ENCODE data around the gene SHB.

SHB gene

DNA sequence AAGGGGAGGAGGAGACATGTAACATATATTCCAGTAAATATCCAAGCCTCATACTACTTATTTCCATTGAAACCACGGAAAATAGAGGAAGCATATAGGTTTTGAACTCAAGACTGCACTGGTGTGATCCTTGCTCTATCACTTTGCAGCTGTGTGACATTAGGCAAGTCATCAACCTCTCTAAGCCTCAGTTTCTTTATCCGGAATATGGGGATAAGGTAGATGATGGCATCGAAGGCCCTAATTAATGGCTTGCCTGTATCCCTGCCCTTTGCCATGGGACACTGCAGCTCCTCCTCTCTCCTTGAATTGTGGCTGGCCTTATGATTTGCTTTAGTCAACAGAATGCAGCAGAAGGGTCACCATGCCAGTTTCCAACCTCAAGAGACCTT is 6.9 kb downstream of the SHB start:
- no peaks in the 10 kb centered on the region for H3K36me3 ChIP-seq (replicated peaks; ENCODE audit: insufficient read depth, low read length)
- H2AFZ ChIP-seq (ENCODE audit: low read length): no peak overlapping the region
- peaks cover 3% of the 10 kb centered on the region; the same call in 1 of the 2 replicates for H3F3A ChIP-seq (ENCODE audit: insufficient read depth, low read length)
- no peak overlapping the region for H3K4me3 ChIP-seq (ENCODE audit: low read length)
- H4K20me1 ChIP-seq (ENCODE audit: insufficient read depth, low read length): no peaks in the 10 kb centered on the region
- TF ChIP-seq EZH2phosphoT487 (IDR thresholded peaks at IDR 0.05; ENCODE audit: low read length): no peak
- no peak for TF ChIP-seq EZH2 (optimal IDR thresholded peaks at IDR 0.05; ENCODE audit: low read depth, low read length)
- TF ChIP-seq, protein P1, sequence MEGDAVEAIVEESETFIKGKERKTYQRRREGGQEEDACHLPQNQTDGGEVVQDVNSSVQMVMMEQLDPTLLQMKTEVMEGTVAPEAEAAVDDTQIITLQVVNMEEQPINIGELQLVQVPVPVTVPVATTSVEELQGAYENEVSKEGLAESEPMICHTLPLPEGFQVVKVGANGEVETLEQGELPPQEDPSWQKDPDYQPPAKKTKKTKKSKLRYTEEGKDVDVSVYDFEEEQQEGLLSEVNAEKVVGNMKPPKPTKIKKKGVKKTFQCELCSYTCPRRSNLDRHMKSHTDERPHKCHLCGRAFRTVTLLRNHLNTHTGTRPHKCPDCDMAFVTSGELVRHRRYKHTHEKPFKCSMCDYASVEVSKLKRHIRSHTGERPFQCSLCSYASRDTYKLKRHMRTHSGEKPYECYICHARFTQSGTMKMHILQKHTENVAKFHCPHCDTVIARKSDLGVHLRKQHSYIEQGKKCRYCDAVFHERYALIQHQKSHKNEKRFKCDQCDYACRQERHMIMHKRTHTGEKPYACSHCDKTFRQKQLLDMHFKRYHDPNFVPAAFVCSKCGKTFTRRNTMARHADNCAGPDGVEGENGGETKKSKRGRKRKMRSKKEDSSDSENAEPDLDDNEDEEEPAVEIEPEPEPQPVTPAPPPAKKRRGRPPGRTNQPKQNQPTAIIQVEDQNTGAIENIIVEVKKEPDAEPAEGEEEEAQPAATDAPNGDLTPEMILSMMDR (IDR thresholded peaks at IDR 0.05; ENCODE audit: low read length): no peak
- no peak overlapping the region for H3K4me2 ChIP-seq (ENCODE audit: low read depth, low read length)
- no peak for DNase-seq
- no peak overlapping the region for H3K9ac ChIP-seq (ENCODE audit: low read length)
- H3K27ac ChIP-seq (ENCODE audit: low read length): no peak overlapping the region
- no peaks in the 10 kb centered on the region for H3K9me3 ChIP-seq (replicated peaks; ENCODE audit: insufficient read depth, low read length)
- H3K4me1 ChIP-seq (ENCODE audit: low read length): peaks cover 15% of the 10 kb centered on the region; the same call in 1 of the 2 replicates
- H3K27me3 ChIP-seq (replicated peaks; ENCODE audit: insufficient read depth, low read length): peaks cover 5% of the 10 kb centered on the region
- no peaks in the 10 kb centered on the region for H3K9me2 ChIP-seq (replicated peaks; ENCODE audit: insufficient read depth, low read length)
- no peaks in the 10 kb centered on the region for H3K79me2 ChIP-seq (ENCODE audit: low read length)

DNA sequence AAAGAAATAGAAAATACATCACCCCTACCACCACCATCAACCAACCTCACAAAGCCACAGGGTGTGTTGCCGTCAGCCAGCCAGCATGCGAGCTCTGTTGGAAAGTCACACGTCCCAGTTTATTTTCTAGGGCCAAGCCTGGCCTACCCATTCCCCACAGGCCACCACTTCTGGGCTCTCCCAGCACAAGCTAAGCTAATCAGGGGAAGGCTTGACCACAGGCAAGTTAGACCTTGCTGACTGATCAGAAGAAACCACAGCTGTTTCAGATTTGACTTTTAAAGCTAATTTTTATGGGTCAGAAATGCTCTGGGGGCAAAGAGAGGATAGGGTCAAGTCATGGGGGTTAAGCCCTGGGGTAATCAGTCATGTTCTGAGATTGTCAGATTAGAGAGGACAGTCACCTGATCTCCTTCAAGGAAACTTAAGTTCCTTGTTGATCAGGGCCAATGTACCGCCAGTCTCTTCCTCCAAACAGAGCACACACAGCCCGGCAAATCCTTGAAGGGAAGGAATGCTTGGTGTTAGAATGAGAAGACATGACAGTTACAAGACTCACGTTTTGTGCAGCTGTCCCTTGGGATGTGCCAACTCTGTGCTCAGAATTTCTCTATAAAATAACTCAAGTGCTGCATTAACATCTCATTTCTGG is 7.6 kb downstream of the SHB start:
- H2AFZ ChIP-seq (ENCODE audit: low read length): no peak overlapping the region
- H3K4me3 ChIP-seq (ENCODE audit: low read length): no peak overlapping the region
- no peaks in the 10 kb centered on the region for H3K36me3 ChIP-seq (replicated peaks; ENCODE audit: insufficient read depth, low read length)
- H3K27ac ChIP-seq (ENCODE audit: low read length): no peak overlapping the region
- H3K9ac ChIP-seq (ENCODE audit: low read length): no peak overlapping the region
- no peak for TF ChIP-seq EZH2 (optimal IDR thresholded peaks at IDR 0.05; ENCODE audit: low read depth, low read length)
- no peak for TF ChIP-seq EZH2phosphoT487 (IDR thresholded peaks at IDR 0.05; ENCODE audit: low read length)
- TF ChIP-seq, protein P1 (IDR thresholded peaks at IDR 0.05; ENCODE audit: low read length): no peak
- H3K9me2 ChIP-seq (replicated peaks; ENCODE audit: insufficient read depth, low read length): no peaks in the 10 kb centered on the region
- no peak overlapping the region for H3K4me2 ChIP-seq (ENCODE audit: low read depth, low read length)
- no peaks in the 10 kb centered on the region; the same call in 1 of the 2 replicates for H3K27me3 ChIP-seq (replicated peaks; ENCODE audit: insufficient read depth, low read length)
- no peak for DNase-seq
- no peaks in the 10 kb centered on the region for H4K20me1 ChIP-seq (ENCODE audit: insufficient read depth, low read length)
- no peaks in the 10 kb centered on the region for H3K9me3 ChIP-seq (replicated peaks; ENCODE audit: insufficient read depth, low read length)
- peaks cover 3% of the 10 kb centered on the region; the same call in 1 of the 2 replicates for H3F3A ChIP-seq (ENCODE audit: insufficient read depth, low read length)
- peaks cover 15% of the 10 kb centered on the region; the same call in 1 of the 2 replicates for H3K4me1 ChIP-seq (ENCODE audit: low read length)
- H3K79me2 ChIP-seq (ENCODE audit: low read length): no peaks in the 10 kb centered on the region

DNA sequence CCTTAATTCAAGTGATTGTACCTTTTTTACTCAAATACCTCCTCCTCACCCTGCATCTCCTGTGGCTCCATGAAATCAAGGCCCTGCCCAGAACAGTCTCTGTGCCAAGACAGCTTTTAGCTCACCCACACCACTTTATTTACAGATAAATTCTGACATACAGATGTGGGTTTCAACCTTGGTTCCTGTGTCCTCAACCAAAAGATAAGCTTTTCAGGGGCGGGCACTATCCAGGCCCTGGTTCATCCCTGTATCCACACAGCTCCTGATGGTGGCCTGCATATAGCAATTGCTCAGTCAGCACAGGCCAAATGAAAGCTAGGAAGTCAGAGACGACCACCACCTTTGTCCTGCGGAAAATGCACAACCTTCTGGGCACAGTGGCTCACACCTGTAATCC is 8.3 kb downstream of the SHB start:
- DNase-seq: no peak
- H3K79me2 ChIP-seq (ENCODE audit: low read length): no peaks in the 10 kb centered on the region
- no peaks in the 10 kb centered on the region for H4K20me1 ChIP-seq (ENCODE audit: insufficient read depth, low read length)
- no peaks in the 10 kb centered on the region for H3K9me3 ChIP-seq (replicated peaks; ENCODE audit: insufficient read depth, low read length)
- no peaks in the 10 kb centered on the region for H3F3A ChIP-seq (ENCODE audit: insufficient read depth, low read length)
- H2AFZ ChIP-seq (ENCODE audit: low read length): no peak overlapping the region
- H3K4me1 ChIP-seq (ENCODE audit: low read length): peaks cover 7% of the 10 kb centered on the region; the same call in 1 of the 2 replicates
- H3K4me2 ChIP-seq (ENCODE audit: low read depth, low read length): no peak overlapping the region
- H3K4me3 ChIP-seq (ENCODE audit: low read length): no peak overlapping the region
- no peaks in the 10 kb centered on the region for H3K9me2 ChIP-seq (replicated peaks; ENCODE audit: insufficient read depth, low read length)
- H3K9ac ChIP-seq (ENCODE audit: low read length): no peak overlapping the region
- H3K36me3 ChIP-seq (replicated peaks; ENCODE audit: insufficient read depth, low read length): no peaks in the 10 kb centered on the region
- no peak for TF ChIP-seq EZH2 (optimal IDR thresholded peaks at IDR 0.05; ENCODE audit: low read depth, low read length)
- TF ChIP-seq EZH2phosphoT487 (IDR thresholded peaks at IDR 0.05; ENCODE audit: low read length): no peak
- TF ChIP-seq, protein P1 (IDR thresholded peaks at IDR 0.05; ENCODE audit: low read length): no peak
- no peaks in the 10 kb centered on the region for H3K27me3 ChIP-seq (replicated peaks; ENCODE audit: insufficient read depth, low read length)
- H3K27ac ChIP-seq (ENCODE audit: low read length): no peak overlapping the region
